SK-N-SH treated with all-trans-retinoic acid at 6 μM for 48 hours (cell line): Measurements from ENCODE around the gene SNU13.

ENCODE experiments used
- ATAC-seq: fragments of 200-7000 bp; cut with Tn5 transposase; 3 replicates; pipeline ENCODE4 v1.9.1; 2020; ENCODE audit warnings: mild to moderate bottlenecking, moderate library complexity
- ARNTL ChIP-seq: fragments of 450-650 bp; formaldehyde crosslinking; IDR thresholded peaks from 2 replicates; pipeline ENCODE4 v1.5.0; 2020; ENCODE audit warnings: low read depth, mild to moderate bottlenecking, moderate library complexity, borderline replicate concordance
- BACH2 ChIP-seq: fragments of 250-450 bp; sonication (Bioruptor Pico); IDR thresholded peaks from 2 replicates; pipeline ENCODE4 v1.9.0; 2021; ENCODE audit warnings: mild to moderate bottlenecking, borderline replicate concordance
- CREB5 ChIP-seq: fragments of 250-450 bp; sonication (Bioruptor Pico); IDR thresholded peaks from 2 replicates; pipeline ENCODE4 v1.5.1; 2020; ENCODE audit warnings: low read depth, mild to moderate bottlenecking, moderate library complexity
- CSRNP3 ChIP-seq: fragments of 250-450 bp; sonication (Bioruptor Pico); IDR thresholded peaks from 2 replicates; pipeline ENCODE4 v1.5.1; 2021; ENCODE audit warnings: mild to moderate bottlenecking, moderate library complexity
- ESRRG ChIP-seq: fragments of 250-450 bp; sonication (Bioruptor Pico); IDR thresholded peaks from 2 replicates; pipeline ENCODE4 v1.6.1; 2021; ENCODE audit warnings: mild to moderate bottlenecking
- ISL1 ChIP-seq: fragments of 250-450 bp; sonication (Bioruptor Pico); IDR thresholded peaks from 2 replicates; pipeline ENCODE4 v2.1.2; 2022; ENCODE audit warnings: mild to moderate bottlenecking, moderate library complexity
- OSR1 ChIP-seq: fragments of 250-450 bp; sonication (Bioruptor Pico); IDR thresholded peaks from 2 replicates; pipeline ENCODE4 v1.8.0; 2022; ENCODE audit warnings: moderate library complexity, mild to moderate bottlenecking, inconsistent platforms
- PATZ1 ChIP-seq: fragments of 250-450 bp; sonication (Bioruptor Pico); IDR thresholded peaks from 2 replicates; pipeline ENCODE4 v1.8.0; 2020; ENCODE audit warnings: mild to moderate bottlenecking, moderate library complexity, borderline replicate concordance
- POU6F1 ChIP-seq: fragments of 250-450 bp; sonication (Bioruptor Pico); IDR thresholded peaks from 2 replicates; pipeline ENCODE4 v1.8.0; 2021; ENCODE audit warnings: low read depth, mild to moderate bottlenecking, moderate library complexity, borderline replicate concordance
- PPARA ChIP-seq: fragments of 250-450 bp; sonication (Bioruptor Pico); IDR thresholded peaks from 2 replicates; pipeline ENCODE4 v1.5.0; 2020; ENCODE audit warnings: mild to moderate bottlenecking, borderline replicate concordance
- RARB ChIP-seq: fragments of 250-450 bp; sonication (Bioruptor Pico); IDR thresholded peaks from 2 replicates; pipeline ENCODE4 v1.8.0; 2021; ENCODE audit warnings: mild to moderate bottlenecking, moderate library complexity
- TCF4 ChIP-seq: fragments of 250-450 bp; sonication (Bioruptor Pico); IDR thresholded peaks from 2 replicates; pipeline ENCODE4 v1.8.0; 2021; ENCODE audit warnings: mild to moderate bottlenecking, moderate library complexity, borderline replicate concordance
- TOX ChIP-seq: fragments of 250-450 bp; sonication (Bioruptor Pico); IDR thresholded peaks from 2 replicates; pipeline ENCODE4 v1.8.0; 2021; ENCODE audit warnings: mild to moderate bottlenecking, moderate library complexity, borderline replicate concordance
- ZC3H10 ChIP-seq: fragments of 250-450 bp; sonication (Bioruptor Pico); IDR thresholded peaks from 2 replicates; pipeline ENCODE4 v1.5.1; 2021; ENCODE audit warnings: mild to moderate bottlenecking, moderate library complexity
- ZFP3 ChIP-seq: fragments of 250-450 bp; sonication (Bioruptor Pico); IDR thresholded peaks from 2 replicates; pipeline ENCODE4 v1.5.0; 2020; ENCODE audit warnings: mild to moderate bottlenecking, moderate library complexity
- ZFP30 ChIP-seq: fragments of 450-650 bp; formaldehyde crosslinking; IDR thresholded peaks from 2 replicates; pipeline ENCODE4 v1.5.0; 2022; ENCODE audit warnings: mild to moderate bottlenecking, moderate library complexity
- ZNF8 ChIP-seq: fragments of 450-650 bp; formaldehyde crosslinking; IDR thresholded peaks from 2 replicates; pipeline ENCODE4 v1.5.0; 2020; ENCODE audit warnings: mild to moderate bottlenecking, moderate library complexity

SNU13 gene

GRCh38 chr22:41648432-41648831, 40.2 kb downstream of the SNU13 start:
- no peak for ATAC-seq
- no peak for TF ChIP-seq PPARA (CRISPR knock-in tag)
- TF ChIP-seq BACH2 (CRISPR knock-in tag) = no peak
- TF ChIP-seq TOX (CRISPR knock-in tag) = no peak
- no peak for TF ChIP-seq ESRRG (CRISPR knock-in tag)
- TF ChIP-seq OSR1 = no peak
- TF ChIP-seq ZNF8 (CRISPR knock-in tag) = no peak

- TF ChIP-seq ESRRG (CRISPR knock-in tag) = no peak
- no peak for TF ChIP-seq ARNTL
- TF ChIP-seq CSRNP3 (CRISPR knock-in tag) = no peak
- TF ChIP-seq ZFP3 = no peak
- no peak for ATAC-seq
Observed at GRCh38 chr22:41647771-41648170, 40.9 kb downstream of the SNU13 start.

GRCh38 chr22:41642331-41643110, 46.1 kb downstream of the SNU13 start:
- no peak for TF ChIP-seq POU6F1 (CRISPR knock-in tag)
- no peak for TF ChIP-seq ESRRG (CRISPR knock-in tag)
- TF ChIP-seq OSR1 = no peak
- TF ChIP-seq RARB (CRISPR knock-in tag) = no peak
- no peak for ATAC-seq

GRCh38 chr22:41641854-41642253, 46.8 kb downstream of the SNU13 start:
- no peak for ATAC-seq
- no peak for TF ChIP-seq TCF4 (CRISPR knock-in tag)
- TF ChIP-seq ZNF8 (CRISPR knock-in tag) = no peak

- no peak for TF ChIP-seq ARNTL
- TF ChIP-seq PPARA (CRISPR knock-in tag) = no peak
- TF ChIP-seq ISL1 = no peak
- no peak for TF ChIP-seq PATZ1 (CRISPR knock-in tag)
- TF ChIP-seq CREB5 = no peak
- TF ChIP-seq ZC3H10 (CRISPR knock-in tag) = no peak
- TF ChIP-seq TCF4 (CRISPR knock-in tag) = no peak
- TF ChIP-seq ZFP30 (CRISPR knock-in tag) = no peak
- no peak for TF ChIP-seq CSRNP3 (CRISPR knock-in tag)
- no peak for ATAC-seq
Observed at GRCh38 chr22:41638748-41639147, 49.9 kb downstream of the SNU13 start.
